K562 (cell line): ENCODE results near the gene HNF4A. TPM values are rescaled to one million over a fixed set of nuclear protein-coding genes. Genes with fewer than 3 reads are reported as not detected.

Experiments used
- ATAC-seq: fragments of 200-7000 bp; cut with Tn5 transposase; 3 replicates; pipeline ENCODE4 v1.9.1; 2020; ENCODE audit warnings: moderate library complexity
- BruUV-seq: library from RNA; stranded (reverse); fragments of 400-500 nt; replicated peaks from 2 replicates; lab custom pipeline; 2021; lab: Mats Ljungman, UMichigan
- CTCF ChIA-PET: fragments of 300-600 bp; formaldehyde crosslinking; extraction: SDS; loops from one replicate; lab custom pipeline; 2021; ENCODE audit warnings: low intra/inter-chr PET ratio; lab: Yijun Ruan, JAX
- POLR2A ChIA-PET: fragments of 300-600, 350-650 bp; sonication (Branson Sonifier 250); formaldehyde crosslinking; extraction: SDS; loops from one replicate; lab custom pipeline; 2021; ENCODE audit warnings: antibody characterized with exemption, inconsistent platforms; lab: Yijun Ruan, JAX
- DNase-seq, 4 experiments: peaks; one replicate each; pipeline versions ENCODE4 v3.0.0 to v3.0.0-alpha.2; 2011 to 2018; ENCODE audit warnings: low spot score in 3 of 4, mixed read lengths in 3 of 4; ENCODE audit errors: extremely low read depth in 1 of 4
- FAIRE-seq: peaks from 2 replicates; lab custom pipeline; 2011; peaks lifted over from hg19 to GRCh38; lab: Jason Lieb, UNC
- H2AFZ ChIP-seq: 2 replicates; pipeline ENCODE4 v1.6.0; 2011; ENCODE audit warnings: low read depth, low read length, control low read depth, inconsistent platforms
- H3K27ac ChIP-seq: fragments of 200-600 bp; 3 replicates; pipeline ENCODE4 v1.8.0; 2011; ENCODE audit warnings: low read depth, mild to moderate bottlenecking, control low read depth, inconsistent platforms, low read length, moderate library complexity, mixed read lengths; ENCODE audit errors: extremely low read depth
- H3K27me3 ChIP-seq, 2 experiments: fragments of 300-600 bp in 1 of 2; 2 replicates in 1 of 2; 3 replicates in 1 of 2; pipeline versions ENCODE4 v1.6.0 to v1.8.0; 2011; ENCODE audit warnings: inconsistent platforms in 2 of 2, low read length in 2 of 2, mild to moderate bottlenecking in 1 of 2, mixed read lengths in 1 of 2, moderate library complexity in 1 of 2; ENCODE audit not compliant: control insufficient read depth in 2 of 2, insufficient read depth in 2 of 2
- H3K36me3 ChIP-seq: fragments of 300-600 bp; 3 replicates; pipeline ENCODE4 v1.8.0; 2011; ENCODE audit warnings: mild to moderate bottlenecking, low read length, inconsistent platforms; ENCODE audit not compliant: control insufficient read depth, insufficient read depth
- H3K4me1 ChIP-seq, 2 experiments: fragments of 200-600 bp in 1 of 2; replicated peaks in 1 of 2; 2 replicates in 1 of 2; 3 replicates in 1 of 2; pipeline versions ENCODE4 v1.5.1 to v1.8.0; 2011; ENCODE audit warnings: inconsistent platforms in 2 of 2, low read length in 2 of 2, mild to moderate bottlenecking in 1 of 2, mixed read lengths in 1 of 2, moderate library complexity in 1 of 2; ENCODE audit not compliant: control insufficient read depth in 2 of 2, insufficient read depth in 2 of 2
- H3K4me2 ChIP-seq: 2 replicates; pipeline ENCODE4 v1.6.1; 2011; ENCODE audit warnings: low read length, control low read depth, inconsistent platforms, mixed read lengths; ENCODE audit not compliant: insufficient read depth
- H3K4me3 ChIP-seq: fragments of 200-600 bp; sonication (generic), shearing (Covaris generic); 2 replicates; pipeline ENCODE4 v1.5.1; 2016; ENCODE audit warnings: control low read depth, inconsistent platforms
- H3K79me2 ChIP-seq: fragments of 200-600 bp; 3 replicates; pipeline ENCODE4 v1.8.0; 2011; ENCODE audit warnings: low read length, inconsistent platforms; ENCODE audit not compliant: control insufficient read depth, insufficient read depth
- H3K9ac ChIP-seq, 2 experiments: 2 replicates each; pipeline versions ENCODE4 v1.6.0 to v1.6.1; 2011; ENCODE audit warnings: low read depth in 2 of 2, low read length in 2 of 2, control low read depth in 1 of 2, inconsistent platforms in 1 of 2, mild to moderate bottlenecking in 1 of 2, mixed read lengths in 1 of 2; ENCODE audit not compliant: insufficient read depth in 1 of 2
- H3K9me1 ChIP-seq: one replicate; pipeline ENCODE4 v1.6.0; 2011; ENCODE audit warnings: inconsistent platforms, mild to moderate bottlenecking, low read length, moderate library complexity; ENCODE audit not compliant: control insufficient read depth, insufficient read depth
- H3K9me3 ChIP-seq: replicated peaks from 2 replicates; pipeline ENCODE4 v1.5.1; 2011; ENCODE audit warnings: low read depth, low read length, inconsistent platforms; ENCODE audit not compliant: control insufficient read depth, insufficient read depth
- H4K20me1 ChIP-seq: replicated peaks from 2 replicates; pipeline ENCODE4 v1.6.1; 2011; ENCODE audit warnings: low read length, inconsistent platforms, mixed read lengths; ENCODE audit not compliant: control insufficient read depth, insufficient read depth
- DIDO1 ChIP-seq: fragments of 450-650 bp; IDR thresholded peaks from 2 replicates; pipeline ENCODE4 v1.6.1; 2016; ENCODE audit warnings: low read depth, missing biosample characterization, missing genetic modification characterization
- EGR1 ChIP-seq: fragments of 450-650 bp; conservative IDR thresholded peaks from 2 replicates; pipeline ENCODE4 v1.6.1; 2017; ENCODE audit warnings: mild to moderate bottlenecking
- MAZ ChIP-seq, 2 experiments: fragments of 450-650 bp in 1 of 2; sonication (generic) in 1 of 2; formaldehyde crosslinking; IDR thresholded peaks in 1 of 2; conservative IDR thresholded peaks in 1 of 2; 2 replicates each; pipeline versions ENCODE4 v1.4.0 to v1.5.0; 2020; ENCODE audit warnings: mild to moderate bottlenecking in 1 of 2, missing genetic modification reagents in 1 of 2
- NCOA6 ChIP-seq: fragments of 450-650 bp; IDR thresholded peaks from 2 replicates; pipeline ENCODE4 v1.6.1; 2017; ENCODE audit warnings: mild to moderate bottlenecking
- NFYB ChIP-seq: IDR thresholded peaks from 2 replicates; pipeline ENCODE4 v1.6.1; 2011; ENCODE audit warnings: mild to moderate bottlenecking, moderate library complexity; ENCODE audit not compliant: insufficient read length; ENCODE audit errors: extremely low read depth
- NR3C1 ChIP-seq: sonication (generic); formaldehyde crosslinking; IDR thresholded peaks from 2 replicates; pipeline ENCODE4 v1.8.1; 2022; ENCODE audit warnings: missing genetic modification reagents
- PPARD ChIP-seq: fragments of 250-450 bp; sonication (Bioruptor Pico); IDR thresholded peaks from 2 replicates; pipeline ENCODE4 v1.8.0; 2022; ENCODE audit warnings: inconsistent platforms, mild to moderate bottlenecking, moderate library complexity
- RCOR1 ChIP-seq, 2 experiments: IDR thresholded peaks; 2 replicates each; pipeline ENCODE4 v1.6.1; 2012; ENCODE audit warnings: low read depth in 2 of 2, low read length in 2 of 2, borderline replicate concordance in 1 of 2, improper control_type of control experiment in 1 of 2
- REST ChIP-seq, 2 experiments: fragments of 450-650 bp; formaldehyde crosslinking in 1 of 2; IDR thresholded peaks; 2 replicates each; pipeline versions ENCODE4 v1.4.0 to v1.6.1; 2014 to 2020; ENCODE audit warnings: mild to moderate bottlenecking in 2 of 2, borderline replicate concordance in 1 of 2, low read depth in 1 of 2
- SMARCA5 ChIP-seq: fragments of 450-650 bp; IDR thresholded peaks from 2 replicates; pipeline ENCODE4 v1.6.1; 2016
- TEAD2 ChIP-seq: fragments of 450-650 bp; IDR thresholded peaks from 2 replicates; pipeline ENCODE4 v1.6.1; 2016; ENCODE audit warnings: missing genetic modification characterization, control low read depth, missing compliant biosample characterization
- XRCC3 ChIP-seq: fragments of 450-650 bp; IDR thresholded peaks from 2 replicates; pipeline ENCODE4 v1.6.1; 2017; ENCODE audit warnings: mild to moderate bottlenecking, moderate library complexity
- XRCC4 ChIP-seq: IDR thresholded peaks from one replicate; pipeline ENCODE4 v1.6.1; 2011; ENCODE audit not compliant: insufficient read depth, insufficient read length; ENCODE audit errors: extremely low read depth
- ZBTB43 ChIP-seq: sonication (generic); formaldehyde crosslinking; IDR thresholded peaks from 2 replicates; pipeline ENCODE4 v1.8.0; 2023; ENCODE audit warnings: mild to moderate bottlenecking, missing genetic modification reagents
- ZNF12 ChIP-seq: sonication (generic); formaldehyde crosslinking; IDR thresholded peaks from 2 replicates; pipeline ENCODE4 v1.4.0; 2020; ENCODE audit warnings: mild to moderate bottlenecking, missing genetic modification reagents
- ZNF436 ChIP-seq: fragments of 250-450, 450-650 bp; sonication (Bioruptor Pico); formaldehyde crosslinking; IDR thresholded peaks from 2 replicates; pipeline ENCODE4 v1.7.0; 2020; ENCODE audit warnings: mild to moderate bottlenecking
- WGBS: fragments of 100-300 bp; shearing (Covaris generic); methylation state at CpG from one replicate; pipeline ENCODE4 v1.1.6; 2016; ENCODE audit warnings: low coverage, mixed read lengths; ENCODE audit not compliant: insufficient coverage; ENCODE audit errors: missing lambda C conversion rate; 5-methylcytosine and 5-hydroxymethylcytosine counted together
- in situ Hi-C: fragments of 300-500 bp; cut with MboI; formaldehyde crosslinking; loops from 4 replicates; pipeline ENCODE4 v1.15.0; 2018; ENCODE audit warnings: inconsistent platforms, mixed read lengths
- intact Hi-C: fragments of 100-400 bp; cut with micrococcal nuclease; formaldehyde crosslinking; loops from 2 replicates; pipeline ENCODE4 v1.14.2; 2022
- polyA plus RNA-seq, 8 experiments: library from polyadenylated mRNA; depleted of rRNA in 4 of 8; stranded (reverse) in 5 of 8; unstranded in 3 of 8; fragments of >200 nt; fragmentation: Nextera tagmentation in 2 of 8; fragmentation: Illumina TruSeq in 1 of 8; extraction: Ambion mirVana in 2 of 8; extraction: Trizol in 1 of 8; gene quantifications; 2 replicates each; pipeline versions ENCODE4 v1.2.1 to v1.2.3, GENCODE V29; 2011 to 2014; ENCODE audit warnings: inconsistent platforms in 1 of 8, missing spikeins in 1 of 8
- total RNA-seq, 7 experiments: library from RNA; depleted of rRNA in 6 of 7; stranded (reverse); fragments of >200 nt in 6 of 7; fragmentation: Illumina TruSeq in 2 of 7; extraction: Trizol in 2 of 7; gene quantifications; 2 replicates each; pipeline versions ENCODE4 v1.2.1 to v1.2.3, GENCODE V29; 2011 to 2021; ENCODE audit warnings: low replicate concordance in 1 of 7

HNF4A gene
- total and polyA plus RNA-seq, 9 of the 15 experiments (the other 6 are each of a cell fraction or from before 2014, with no cell fraction given): 0.03 to 0.27 (median 0.08) TPM; not detected in 5

GRCh38 chr20:44429017-44429339 lies 73.5 kb downstream of the HNF4A start:
- Histone ChIP-seq H3K9me3 (no peaks in the 10 kb centered on the region), H3K4me2 (no peak overlapping the region), H3K9ac (no peak overlapping the region), H3K4me1 (no peaks in the 10 kb centered on the region; a peak in 1 of 5 replicates), H3K79me2 (no peaks in the 10 kb centered on the region), H3K27ac (no peak overlapping the region), H3K36me3 (no peaks in the 10 kb centered on the region), H4K20me1 (peaks cover 3% of the 10 kb centered on the region; the same call in 1 of the 2 replicates), H3K27me3 (peaks cover 29 to 57% of the 10 kb centered on the region in 2 experiments), H2AFZ (no peak overlapping the region), H3K9me1 (no peaks in the 10 kb centered on the region), H3K4me3 (no peak overlapping the region)
- DNase-seq (no peak), ATAC-seq (no peak), FAIRE-seq (no peak)
- WGBS: 6% methylated on average over 2 of the region's 2 CpGs
- intact Hi-C loops: no loop called here
- CTCF ChIA-PET: no interaction called here
- POLR2A ChIA-PET: no interaction called here
- TF ChIP-seq SMARCA5 (no peak), NCOA6 (no peak), RCOR1 (IDR thresholded peaks at IDR 0.05; ENCODE audit: borderline replicate concordance in 1 of 2, low read depth in 2 of 2, low read length in 2 of 2) (no peak), NR3C1 (CRISPR knock-in tag) (no peak), ZNF436 (CRISPR knock-in tag) (no peak), ZBTB43 (CRISPR knock-in tag) (no peak), EGR1 (no peak), DIDO1 (tag) (no peak), ZNF12 (no peak), XRCC4 (no peak), PPARD (CRISPR knock-in tag) (no peak), REST (IDR thresholded peaks at IDR 0.05; ENCODE audit: borderline replicate concordance) (no peak), REST (CRISPR knock-in tag; IDR thresholded peaks at IDR 0.05; ENCODE audit: low read depth) (no peak), MAZ (CRISPR knock-in tag; conservative IDR thresholded peaks at IDR 0.05 in 1 of 2, IDR thresholded peaks at IDR 0.05 in 1 of 2) (no peak), TEAD2 (tag) (no peak), XRCC3 (no peak), NFYB (no peak)
- in situ Hi-C loops: no loop called here
- BruUV-seq: no TSS peak
